Stimulated activated CD8-positive, alpha-beta memory T cell treated with anti-CD3 and anti-CD28 coated beads, Interleukin-12 subunit alpha, Interleukin-12 subunit beta, amount 100 ng/mL, for 4 hours (primary cell): ENCODE measurements around the gene SLC31A2.

Source experiments
- DNase-seq: peaks from one replicate; pipeline ENCODE4 v3.0.0-alpha.2; 2020; ENCODE audit warnings: low read depth

Gene SLC31A2

GRCh38 chr9:113186137-113186755, 35.4 kb downstream of the SLC31A2 start:
- DNase-seq = no peak

- DNase-seq = no peak
Measured at GRCh38 chr9:113187929-113188595, 37.3 kb downstream of the SLC31A2 start.

GRCh38 chr9:113192455-113192854, 41.6 kb downstream of the SLC31A2 start:
- DNase-seq = no peak

GRCh38 chr9:113199683-113200329, 49.0 kb downstream of the SLC31A2 start:
- no peak for DNase-seq

GRCh38 chr9:113205432-113205831, 54.6 kb downstream of the SLC31A2 start:
- no peak for DNase-seq

- no peak for DNase-seq
Measured at GRCh38 chr9:113205861-113206260, 55.1 kb downstream of the SLC31A2 start.

GRCh38 chr9:113210815-113211214, 60.0 kb downstream of the SLC31A2 start:
- no peak for DNase-seq
